PC-9 (cell line): Measurements from ENCODE around the gene HSD11B1L. TPM values are rescaled to one million over a fixed set of nuclear protein-coding genes. Genes with fewer than 3 reads are reported as not detected.

ENCODE experiments used
- Bru-seq: library from RNA; stranded (reverse); fragments of 400-500 nt; gene quantifications from one replicate; lab custom pipeline; 2021; lab: Mats Ljungman, UMichigan
- BruChase-seq, 2 experiments: library from RNA; stranded (reverse); fragments of 400-500 nt; gene quantifications; one replicate each; lab custom pipeline; 2021; lab: Mats Ljungman, UMichigan
- BruUV-seq: library from RNA; stranded (reverse); fragments of 400-500 nt; replicated peaks from 2 replicates; lab custom pipeline; 2021; lab: Mats Ljungman, UMichigan
- CTCF ChIA-PET: fragments of 300-600 bp; sonication (Branson Sonifier 250); formaldehyde crosslinking; loops from one replicate; lab custom pipeline; 2022; ENCODE audit warnings: antibody characterized with exemption; lab: Charles Lee
- POLR2A ChIA-PET: fragments of 300-600 bp; sonication (Branson Sonifier 250); formaldehyde crosslinking; loops from one replicate; lab custom pipeline; 2022; ENCODE audit warnings: antibody characterized with exemption; ENCODE audit not compliant: unreplicated experiment; lab: Charles Lee
- DNase-seq, 2 experiments: peaks; one replicate each; pipeline versions ENCODE4 v3.0.0 to v3.0.0-alpha.2; 2015 to 2022; ENCODE audit warnings: mixed read lengths in 1 of 2
- H2AFZ ChIP-seq: fragments of 200-600 bp; sonication (generic); 2 replicates; pipeline ENCODE4 v1.8.1; 2017; ENCODE audit warnings: antibody characterized with exemption
- H3F3A ChIP-seq: fragments of 200-600 bp; sonication (generic); 2 replicates; pipeline ENCODE4 v1.8.1; 2017; ENCODE audit warnings: antibody characterized with exemption, mild to moderate bottlenecking, low read depth; ENCODE audit not compliant: insufficient read depth
- H3K27ac ChIP-seq: fragments of 200-600 bp; sonication (generic); 2 replicates; pipeline ENCODE4 v1.6.1; 2016; ENCODE audit warnings: mixed run types
- H3K27me3 ChIP-seq: fragments of 200-600 bp; sonication (generic); 2 replicates; pipeline ENCODE4 v1.6.1; 2016; ENCODE audit warnings: low read depth, mixed run types; ENCODE audit not compliant: insufficient read depth
- H3K36me3 ChIP-seq: fragments of 200-600 bp; sonication (generic); 2 replicates; pipeline ENCODE4 v1.6.1; 2016; ENCODE audit warnings: low read depth, mixed run types
- H3K4me1 ChIP-seq: fragments of 200-600 bp; sonication (generic); replicated peaks from 2 replicates; pipeline ENCODE4 v1.6.1; 2016; ENCODE audit warnings: mixed run types; ENCODE audit not compliant: insufficient read depth
- H3K4me2 ChIP-seq: fragments of 200-600 bp; sonication (generic); 2 replicates; pipeline ENCODE4 v1.6.1; 2017; ENCODE audit warnings: mixed run types
- H3K4me3 ChIP-seq: fragments of 200-600 bp; sonication (generic); 2 replicates; pipeline ENCODE4 v1.6.1; 2016; ENCODE audit warnings: mixed run types
- H3K79me2 ChIP-seq: fragments of 200-600 bp; sonication (generic); 2 replicates; pipeline ENCODE4 v1.6.1; 2017; ENCODE audit warnings: low read depth, mixed run types
- H3K9me2 ChIP-seq: fragments of 200-600 bp; sonication (generic); 2 replicates; pipeline ENCODE4 v1.8.1; 2017; ENCODE audit warnings: mild to moderate bottlenecking; ENCODE audit not compliant: insufficient read depth
- H3K9me3 ChIP-seq: fragments of 200-600 bp; sonication (generic); 2 replicates; pipeline ENCODE4 v1.8.1; 2016; ENCODE audit warnings: low read depth; ENCODE audit not compliant: insufficient read depth
- H4K20me1 ChIP-seq: fragments of 200-600 bp; sonication (generic); 2 replicates; pipeline ENCODE4 v1.8.1; 2017; ENCODE audit not compliant: insufficient read depth
- CTCF ChIP-seq: fragments of 200-600 bp; sonication (generic); conservative IDR thresholded peaks from 2 replicates; pipeline ENCODE4 v1.6.1; 2017; ENCODE audit warnings: mixed run types, antibody characterized with exemption, mild to moderate bottlenecking, moderate library complexity
- EZH2 ChIP-seq: fragments of 200-600 bp; sonication (generic); IDR thresholded peaks from 2 replicates; pipeline ENCODE4 v1.8.0; 2017; ENCODE audit warnings: antibody characterized with exemption, low read depth
- intact Hi-C: fragments of 100-400 bp; cut with micrococcal nuclease; formaldehyde crosslinking; loops from one replicate; pipeline ENCODE4 v1.10.0; 2022; ENCODE audit not compliant: unreplicated experiment
- long read RNA-seq: library from polyadenylated mRNA; stranded (forward); transcript quantifications from one replicate; pipeline ENCODE4 v2.0.0, GENCODE V29; 2022
- total RNA-seq: library from RNA; stranded (reverse); gene quantifications from 2 replicates; pipeline ENCODE4 v1.2.3, GENCODE V29; 2021

Gene HSD11B1L
- 7.5 and 11.9 TPM in 2 replicates for total RNA-seq
- Bru-seq, nascent RNA: percentile 33 among the genes with signal in this experiment
- BruChase-seq, experiment 1, labeled RNA remaining after a 2-hour chase: percentile 42 among the genes with signal in this experiment
- percentile 51 among the genes with signal in this experiment for BruChase-seq, experiment 2, labeled RNA remaining after a 6-hour chase
- long read RNA-seq, partial matches to known transcripts: 2 of 18 reads
- long read RNA-seq, other reads (novel, unspliced or antisense): 8 of 18 reads

- Histone ChIP-seq H3F3A (no peaks in the 10 kb centered on the region), H3K9me3 (no peaks in the 10 kb centered on the region), H3K9me2 (no peaks in the 10 kb centered on the region), H3K4me2 (peak within 1 kb of the TSS; percentile 85), H3K27ac (0 out of 2 replicates have a peak within 1 kb of the TSS, but pooled peaks have one; percentile 49), H3K27me3 (no peaks in the 10 kb centered on the region), H3K36me3 (no peaks in the 10 kb centered on the region), H3K4me3 (peak within 1 kb of the TSS; percentile 99), H3K4me1 (no peaks in the 10 kb centered on the region), H3K79me2 (peaks cover 9% of the 10 kb centered on the region), H2AFZ (peak within 1 kb of the TSS; percentile 91), H4K20me1 (no peaks in the 10 kb centered on the region)
- ChIA-PET POLR2A (interaction anchor here (0.7 kb wide), 1 partner anchor 354 kb away, joined by 3 read pairs; no protein-coding TSS in a partner anchor), CTCF (no interaction called here)
- intact Hi-C loops: loop anchor here (2.0 kb wide), 2 partner anchors 58 to 110 kb away; partner anchors contain the start of genes DUS3L, SAFB and SAFB2
- peak; percentile 90 to 93 for DNase-seq
- TF ChIP-seq CTCF (no peak), EZH2 (no peak)
- BruUV-seq: TSS peak; percentile 17
Measured at GRCh38 chr19:5680437-5681368, at the start of gene HSD11B1L, which contains the start of gene MICOS13. Gene HSD11B1L (plus strand): TSS chr19:5681027. CDS start chr19:5684833, 3,806 bp downstream. Gene MICOS13 (minus strand): TSS chr19:5680516. CDS start chr19:5680486, 30 bp downstream.

- Histone ChIP-seq H2AFZ (no peak overlapping the region), H3F3A (no peaks in the 10 kb centered on the region), H4K20me1 (peaks cover 84% of the 10 kb centered on the region), H3K9me3 (no peaks in the 10 kb centered on the region), H3K4me1 (no peaks in the 10 kb centered on the region), H3K36me3 (no peaks in the 10 kb centered on the region; the same call in 1 of the 2 replicates), H3K79me2 (peaks cover 96% of the 10 kb centered on the region), H3K27ac (no peak overlapping the region), H3K9me2 (no peaks in the 10 kb centered on the region), H3K4me3 (no peak overlapping the region), H3K27me3 (no peaks in the 10 kb centered on the region), H3K4me2 (no peak overlapping the region)
- ChIA-PET CTCF (no interaction called here), POLR2A (no interaction called here)
- DNase-seq: no peak
- TF ChIP-seq CTCF: no peak
- TF ChIP-seq EZH2: no peak
- intact Hi-C loops: no loop called here
- BruUV-seq: no TSS peak
Measured at GRCh38 chr19:5631567-5632240, 49.1 kb upstream of the HSD11B1L start.

- Histone ChIP-seq H3K36me3 (no peaks in the 10 kb centered on the region; the same call in 1 of the 2 replicates), H3K27ac (no peak overlapping the region), H3F3A (no peaks in the 10 kb centered on the region), H3K4me1 (no peaks in the 10 kb centered on the region), H3K4me3 (no peak overlapping the region), H3K79me2 (peaks cover 93% of the 10 kb centered on the region), H3K9me2 (no peaks in the 10 kb centered on the region), H3K9me3 (no peaks in the 10 kb centered on the region), H3K4me2 (no peak overlapping the region), H4K20me1 (peaks cover 87% of the 10 kb centered on the region), H3K27me3 (no peaks in the 10 kb centered on the region), H2AFZ (no peak overlapping the region)
- TF ChIP-seq EZH2 (no peak), CTCF (no peak)
- intact Hi-C loops: no loop called here
- POLR2A ChIA-PET: no interaction called here
- DNase-seq: no peak
- CTCF ChIA-PET: no interaction called here
- no TSS peak for BruUV-seq
Measured at GRCh38 chr19:5632241-5632612, 48.6 kb upstream of the HSD11B1L start.
